ENCODE data around the gene KIN.

DNA sequence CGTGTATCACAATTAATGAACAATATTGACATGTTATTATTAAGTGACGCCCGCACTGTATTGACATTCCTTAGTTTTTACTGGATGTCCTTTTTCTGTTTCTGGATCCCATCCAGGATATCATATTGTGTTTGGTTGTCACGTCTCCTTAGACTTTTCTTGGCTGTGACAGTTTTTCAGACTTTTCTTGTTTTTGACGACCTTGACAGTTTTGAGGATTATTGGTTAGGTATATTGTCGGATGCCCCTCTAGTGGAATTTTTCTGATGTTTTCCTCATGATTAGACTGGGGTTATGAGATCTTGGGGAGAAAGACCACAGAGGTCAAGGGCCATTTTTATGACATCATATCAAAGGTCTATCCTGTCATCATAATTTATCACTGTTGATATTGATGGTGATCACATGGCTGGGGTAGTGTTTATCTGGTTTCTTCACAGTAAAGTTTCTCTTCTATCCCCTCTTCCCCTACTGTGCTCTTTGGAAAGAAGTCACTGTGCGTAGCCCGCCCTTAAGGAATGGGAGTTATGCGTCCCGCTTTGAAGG is 41.6 kb upstream of the KIN start:
- TF ChIP-seq, protein P1, sequence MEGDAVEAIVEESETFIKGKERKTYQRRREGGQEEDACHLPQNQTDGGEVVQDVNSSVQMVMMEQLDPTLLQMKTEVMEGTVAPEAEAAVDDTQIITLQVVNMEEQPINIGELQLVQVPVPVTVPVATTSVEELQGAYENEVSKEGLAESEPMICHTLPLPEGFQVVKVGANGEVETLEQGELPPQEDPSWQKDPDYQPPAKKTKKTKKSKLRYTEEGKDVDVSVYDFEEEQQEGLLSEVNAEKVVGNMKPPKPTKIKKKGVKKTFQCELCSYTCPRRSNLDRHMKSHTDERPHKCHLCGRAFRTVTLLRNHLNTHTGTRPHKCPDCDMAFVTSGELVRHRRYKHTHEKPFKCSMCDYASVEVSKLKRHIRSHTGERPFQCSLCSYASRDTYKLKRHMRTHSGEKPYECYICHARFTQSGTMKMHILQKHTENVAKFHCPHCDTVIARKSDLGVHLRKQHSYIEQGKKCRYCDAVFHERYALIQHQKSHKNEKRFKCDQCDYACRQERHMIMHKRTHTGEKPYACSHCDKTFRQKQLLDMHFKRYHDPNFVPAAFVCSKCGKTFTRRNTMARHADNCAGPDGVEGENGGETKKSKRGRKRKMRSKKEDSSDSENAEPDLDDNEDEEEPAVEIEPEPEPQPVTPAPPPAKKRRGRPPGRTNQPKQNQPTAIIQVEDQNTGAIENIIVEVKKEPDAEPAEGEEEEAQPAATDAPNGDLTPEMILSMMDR (IDR thresholded peaks at IDR 0.05; ENCODE audit: low read depth, low read length): no peak
- TF ChIP-seq POLR2A (IDR thresholded peaks at IDR 0.05; ENCODE audit: extremely low read depth, insufficient read length): no peak
- TF ChIP-seq, protein P2, sequence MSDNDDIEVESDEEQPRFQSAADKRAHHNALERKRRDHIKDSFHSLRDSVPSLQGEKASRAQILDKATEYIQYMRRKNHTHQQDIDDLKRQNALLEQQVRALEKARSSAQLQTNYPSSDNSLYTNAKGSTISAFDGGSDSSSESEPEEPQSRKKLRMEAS (IDR thresholded peaks at IDR 0.05; ENCODE audit: low read depth, low read length): no peak

Data from NB4 (cell line).